Measurements from ENCODE around the gene NFATC2. TPM values are rescaled to one million over a fixed set of nuclear protein-coding genes. Genes with fewer than 3 reads are reported as not detected.

NFATC2 gene
- total RNA-seq, 1 donor from 2014 or later, result not detected

GRCh38 chr20:51387125-51387875 lies 155.2 kb downstream of the NFATC2 start:
- Histone ChIP-seq H3K36me3 (ENCODE audit: control insufficient read depth, insufficient read depth, low read length) (no peaks in the 10 kb centered on the region), H3K27me3 (ENCODE audit: control insufficient read depth, insufficient read depth, low read length) (peaks cover 2% of the 10 kb centered on the region), H3K4me3 (ENCODE audit: low read depth, low read length) (no peak overlapping the region)
- FAIRE-seq (no peak), DNase-seq (ENCODE audit: low read depth) (no peak)
- no peak for TF ChIP-seq CTCF (IDR thresholded peaks at IDR 0.05; ENCODE audit: insufficient read depth, low read length, severe bottlenecking)

- no peak for FAIRE-seq
- peaks cover 2% of the 10 kb centered on the region for H3K27me3 ChIP-seq (ENCODE audit: control insufficient read depth, insufficient read depth, low read length)
These were observed 155.9 kb downstream of the NFATC2 start for GRCh38 chr20:51386586-51386985.

GRCh38 chr20:51385646-51386530 lies 156.6 kb downstream of the NFATC2 start:
- FAIRE-seq, result no peak
- H3K4me3 ChIP-seq (ENCODE audit: low read depth, low read length), result no peak overlapping the region
- peak; percentile 31 for DNase-seq (ENCODE audit: low read depth)
- H3K36me3 ChIP-seq (ENCODE audit: control insufficient read depth, insufficient read depth, low read length), result no peaks in the 10 kb centered on the region
- H3K27me3 ChIP-seq (ENCODE audit: control insufficient read depth, insufficient read depth, low read length), result no peaks in the 10 kb centered on the region
- peak; percentile 78 for TF ChIP-seq CTCF (IDR thresholded peaks at IDR 0.05; ENCODE audit: insufficient read depth, low read length, severe bottlenecking)

More at GRCh38 chr20:51386586-51386985, 155.9 kb downstream of the NFATC2 start:
- no peaks in the 10 kb centered on the region for H3K36me3 ChIP-seq (ENCODE audit: control insufficient read depth, insufficient read depth, low read length)
- DNase-seq (ENCODE audit: low read depth), result no peak
- TF ChIP-seq CTCF (IDR thresholded peaks at IDR 0.05; ENCODE audit: insufficient read depth, low read length, severe bottlenecking), result no peak
- H3K4me3 ChIP-seq (ENCODE audit: low read depth, low read length), result no peak overlapping the region

GRCh38 chr20:51384875-51385274 lies 157.6 kb downstream of the NFATC2 start:
- no peak for FAIRE-seq
- no peak for TF ChIP-seq CTCF (IDR thresholded peaks at IDR 0.05; ENCODE audit: insufficient read depth, low read length, severe bottlenecking)
- H3K27me3 ChIP-seq (ENCODE audit: control insufficient read depth, insufficient read depth, low read length), result no peaks in the 10 kb centered on the region
- DNase-seq (ENCODE audit: low read depth), result no peak
- H3K4me3 ChIP-seq (ENCODE audit: low read depth, low read length), result no peak overlapping the region
- H3K36me3 ChIP-seq (ENCODE audit: control insufficient read depth, insufficient read depth, low read length), result no peaks in the 10 kb centered on the region

GRCh38 chr20:51383891-51384510 lies 158.5 kb downstream of the NFATC2 start:
- FAIRE-seq (no peak), DNase-seq (ENCODE audit: low read depth) (peak; percentile 46)
- Histone ChIP-seq H3K27me3 (ENCODE audit: control insufficient read depth, insufficient read depth, low read length) (no peaks in the 10 kb centered on the region), H3K36me3 (ENCODE audit: control insufficient read depth, insufficient read depth, low read length) (no peaks in the 10 kb centered on the region), H3K4me3 (ENCODE audit: low read depth, low read length) (no peak overlapping the region)
- TF ChIP-seq CTCF (IDR thresholded peaks at IDR 0.05; ENCODE audit: insufficient read depth, low read length, severe bottlenecking), result no peak

All from bronchial epithelial cell (primary cell).